NCI-H526 (cell line): ENCODE data around the gene MROH2B.

Experiments
- DNase-seq, 2 experiments: peaks; one replicate each; lab custom pipeline; 2025; lab: John Stamatoyannopoulos, UW

MROH2B gene

DNA sequence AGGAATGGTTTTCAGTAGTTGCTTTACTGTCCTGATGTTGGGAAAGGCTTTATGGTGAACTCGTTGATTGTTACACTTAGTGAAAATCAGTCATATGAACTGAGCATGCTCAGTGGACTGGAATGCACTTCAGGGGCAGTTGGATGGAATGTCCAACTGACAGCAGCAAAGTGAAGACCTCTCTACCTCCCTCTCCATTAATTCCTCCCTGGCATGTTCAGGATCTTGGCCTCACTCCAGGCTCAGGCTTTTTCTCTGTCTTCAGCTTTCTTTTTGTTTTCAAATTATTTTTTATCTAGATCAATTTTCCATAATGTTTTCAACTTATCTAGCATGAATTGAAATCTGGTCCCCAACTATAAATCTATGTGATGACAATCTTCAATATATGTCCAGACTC lies at the start of gene MROH2B:
MROH2B (minus strand) TSS at position 101 of the 400 bp plus-strand sequence. CDS start 490 bp downstream, outside the sequence.
- DNase-seq: no peak

DNA sequence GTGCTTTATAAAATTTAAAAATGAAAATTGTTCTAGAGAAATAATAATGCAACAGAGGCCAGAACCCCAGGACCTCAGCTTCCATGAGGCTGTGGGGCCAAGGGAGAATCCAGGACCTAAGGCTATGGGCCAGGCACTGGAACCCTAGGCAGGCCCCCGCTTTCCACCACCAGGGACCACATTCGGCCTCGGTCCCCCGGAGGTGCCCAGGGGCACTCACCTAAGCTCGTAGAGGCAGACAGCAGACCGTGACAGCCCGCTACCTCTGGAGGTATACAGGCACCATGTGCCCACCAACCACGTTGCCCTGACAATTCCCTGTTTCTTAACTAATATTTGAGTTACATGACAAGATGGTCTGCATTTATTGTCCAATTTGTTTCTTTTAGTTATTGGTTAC lies 49.5 kb upstream of the MROH2B start:
- no peak for DNase-seq

DNA sequence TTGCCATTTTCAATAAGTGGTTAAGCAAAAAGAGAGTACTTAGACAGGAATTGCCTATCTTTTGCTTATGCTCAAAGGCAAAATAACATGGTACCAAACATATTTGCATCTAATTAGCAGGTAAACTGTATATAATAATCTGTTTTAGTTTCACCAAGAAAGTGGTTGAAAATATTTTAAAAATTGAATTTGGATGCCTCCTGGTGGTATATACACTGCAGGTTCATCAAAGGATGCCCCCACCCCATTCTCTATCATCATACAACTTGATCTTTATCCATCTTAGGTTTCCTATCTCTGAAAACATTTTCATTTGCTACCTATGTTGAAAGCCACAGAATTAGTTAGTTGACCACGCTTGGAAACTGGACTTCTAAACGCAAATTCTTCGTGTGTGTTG lies 47.0 kb upstream of the MROH2B start:
- DNase-seq: no peak

DNA sequence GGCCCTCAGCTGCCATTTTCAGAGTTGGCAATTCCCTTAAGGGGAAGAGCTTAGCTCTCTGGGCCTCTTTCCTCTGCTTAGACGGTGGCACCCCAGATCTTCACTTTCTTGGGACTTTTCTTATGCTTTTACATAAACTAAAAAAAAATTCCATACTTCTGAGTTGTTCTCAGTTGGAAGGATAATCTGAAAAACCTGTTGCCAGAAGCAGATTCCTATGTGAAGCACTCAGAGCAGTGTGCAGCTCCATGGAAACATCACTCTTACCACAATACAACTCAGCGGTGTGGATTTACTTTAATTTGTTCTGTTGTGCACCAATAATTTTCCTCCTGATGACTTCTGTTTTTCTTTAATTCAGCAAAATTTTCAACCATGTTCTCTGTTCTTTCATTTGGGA lies 44.1 kb upstream of the MROH2B start:
- DNase-seq: no peak

DNA sequence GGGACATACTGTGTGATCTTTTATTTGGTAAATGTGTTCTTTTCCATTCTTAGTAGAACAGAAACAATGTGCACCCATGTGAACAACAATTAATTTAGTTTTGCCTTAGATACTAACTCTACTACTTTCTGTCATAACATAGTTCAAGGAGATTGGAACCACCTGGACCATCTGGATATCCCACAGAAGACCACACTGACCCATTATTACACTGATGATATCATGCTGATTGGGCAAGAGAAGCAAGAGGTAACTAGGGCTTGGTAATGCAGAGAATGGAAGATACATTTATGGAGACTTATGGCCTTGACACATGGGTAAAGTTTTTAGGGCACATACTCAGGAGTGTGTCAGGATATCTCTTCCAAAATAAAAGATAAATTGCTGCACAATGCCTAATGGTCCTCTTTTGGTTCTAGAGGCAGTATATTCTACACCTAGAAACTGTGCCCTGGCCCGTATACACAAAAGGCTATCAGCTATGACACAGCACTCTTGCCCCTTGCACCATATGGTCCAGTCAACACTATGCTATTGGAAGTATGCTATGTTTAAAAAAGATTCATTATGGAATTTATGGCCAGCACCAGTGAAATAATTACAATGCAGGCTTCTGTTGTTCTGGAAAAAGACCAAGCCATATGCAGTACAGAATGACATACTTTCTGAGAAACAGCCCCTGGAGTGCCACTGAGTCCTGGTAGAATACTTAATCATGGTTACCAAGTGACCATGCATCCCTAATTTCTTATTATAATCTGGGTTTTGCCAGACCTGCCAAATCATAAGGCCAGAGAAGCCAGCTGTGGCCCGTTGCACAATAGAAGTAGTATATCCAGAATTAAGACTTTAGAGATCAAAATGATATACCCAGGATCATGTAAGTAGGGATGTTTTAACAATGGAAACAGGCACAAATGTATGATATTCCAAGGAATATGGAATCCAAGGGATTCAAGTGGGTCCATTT lies 41.6 kb upstream of the MROH2B start:
- no peak for DNase-seq

DNA sequence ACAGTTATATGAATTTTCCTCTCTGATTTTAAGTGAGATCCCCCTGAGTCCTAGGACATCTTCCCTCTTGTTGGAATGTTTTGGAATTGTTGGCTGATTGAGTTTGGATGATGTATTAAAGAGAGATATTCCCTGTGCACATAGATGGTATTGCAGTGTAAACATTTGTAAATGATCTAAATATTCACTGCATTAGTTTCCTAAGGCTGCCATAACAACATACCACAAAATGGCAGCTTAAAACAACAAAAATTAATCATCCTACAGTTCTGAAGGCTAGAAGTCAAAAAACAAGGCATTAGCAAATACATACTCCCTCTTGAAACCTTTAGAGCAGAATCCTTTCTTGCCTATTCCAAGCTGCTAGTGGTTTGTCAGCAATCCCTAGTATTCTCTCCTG lies 38.0 kb upstream of the MROH2B start:
- no peak for DNase-seq

DNA sequence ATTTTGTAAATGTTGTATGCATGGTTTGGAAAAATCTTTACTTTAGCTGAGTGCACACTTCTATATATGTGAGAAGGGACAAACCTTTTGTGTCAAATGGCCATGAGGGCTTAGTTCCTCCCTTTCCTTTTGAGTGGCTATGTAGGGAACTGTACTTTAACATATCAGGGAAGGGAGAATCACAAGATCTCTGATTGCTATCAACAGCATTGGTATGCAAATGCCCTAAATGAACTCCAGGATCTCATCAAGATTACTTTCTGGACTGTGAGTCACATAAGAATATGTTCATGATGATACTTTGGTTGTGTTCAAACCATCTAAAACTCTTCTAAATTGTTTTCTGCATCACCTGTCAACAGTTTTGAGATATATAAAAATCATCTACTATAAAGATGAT lies 31.2 kb upstream of the MROH2B start:
- DNase-seq: no peak

DNA sequence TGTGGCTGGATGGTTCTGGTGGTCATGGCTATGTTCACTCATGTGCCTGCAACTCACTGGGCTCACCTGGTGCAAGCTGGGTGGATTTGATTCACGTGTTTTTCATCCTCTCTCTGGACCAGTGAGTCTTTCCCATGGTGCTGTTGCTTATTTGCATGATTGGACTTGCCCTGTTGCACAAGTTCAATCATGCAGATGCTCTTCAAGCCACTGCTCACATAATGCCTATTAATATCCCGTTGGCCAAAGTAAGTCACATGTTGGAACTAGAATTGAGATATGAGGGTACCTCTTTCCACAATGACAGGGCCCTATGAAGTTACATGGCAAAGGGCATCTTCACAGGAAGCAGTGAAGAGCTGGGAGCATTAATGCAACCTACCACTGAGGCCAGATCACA lies 26.5 kb upstream of the MROH2B start:
- DNase-seq: peak in 1 of 2 experiments; percentile 30

DNA sequence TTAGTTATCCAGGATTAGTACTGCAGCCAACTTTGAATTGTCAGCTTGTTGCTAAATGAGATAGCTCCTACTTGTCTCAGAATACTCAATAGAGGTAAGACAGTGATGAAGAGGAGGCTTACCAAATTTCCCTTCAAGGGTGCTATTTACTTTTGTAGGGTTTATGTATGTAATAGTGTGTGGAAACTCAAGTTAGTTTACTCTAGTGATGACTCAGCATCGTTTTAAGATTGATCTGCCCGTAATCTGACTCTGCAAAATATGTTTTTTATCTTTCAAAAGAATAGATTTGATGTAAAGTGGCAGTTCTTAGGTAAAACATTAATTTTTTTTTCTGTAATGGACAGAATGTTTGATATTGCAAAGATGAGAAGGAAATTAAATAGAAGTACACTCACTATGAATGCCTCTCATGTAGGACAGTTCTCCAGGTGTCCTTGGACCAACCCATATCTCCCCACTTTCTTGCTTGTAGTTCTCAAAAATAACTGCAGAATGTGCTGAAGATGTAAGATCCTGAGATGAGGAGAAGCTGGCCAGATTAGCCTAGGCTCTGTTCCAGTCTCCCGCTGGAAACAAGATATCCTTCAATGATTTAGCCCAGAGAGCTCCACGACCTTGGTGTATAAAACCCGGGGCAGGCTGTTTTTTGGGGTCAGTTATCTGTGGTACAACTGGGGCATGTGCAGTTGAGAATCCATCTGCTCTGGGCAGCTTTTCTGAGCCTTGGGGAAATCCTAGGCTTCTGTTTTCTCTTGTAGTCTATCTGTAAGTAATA lies 24.4 kb upstream of the MROH2B start:
- no peak for DNase-seq

DNA sequence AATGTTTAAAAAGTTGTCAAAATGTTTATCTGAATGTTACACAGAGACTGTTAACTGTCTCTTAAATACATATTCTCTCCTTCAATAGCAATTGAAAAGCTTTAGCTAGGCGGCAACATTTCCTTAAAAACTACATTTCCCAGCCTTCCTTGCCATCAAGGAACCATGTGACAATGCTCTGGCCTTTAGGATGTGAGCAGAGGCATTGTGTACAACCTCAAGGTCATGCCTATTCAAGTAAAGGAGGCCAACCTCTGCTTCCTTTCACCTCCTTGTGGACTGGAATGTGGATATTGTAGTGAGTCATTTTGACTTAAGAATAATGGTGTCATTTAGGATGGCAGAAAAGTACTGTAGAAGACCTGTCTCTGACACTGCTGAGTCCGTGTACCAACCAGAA lies 23.7 kb upstream of the MROH2B start:
- DNase-seq: no peak

DNA sequence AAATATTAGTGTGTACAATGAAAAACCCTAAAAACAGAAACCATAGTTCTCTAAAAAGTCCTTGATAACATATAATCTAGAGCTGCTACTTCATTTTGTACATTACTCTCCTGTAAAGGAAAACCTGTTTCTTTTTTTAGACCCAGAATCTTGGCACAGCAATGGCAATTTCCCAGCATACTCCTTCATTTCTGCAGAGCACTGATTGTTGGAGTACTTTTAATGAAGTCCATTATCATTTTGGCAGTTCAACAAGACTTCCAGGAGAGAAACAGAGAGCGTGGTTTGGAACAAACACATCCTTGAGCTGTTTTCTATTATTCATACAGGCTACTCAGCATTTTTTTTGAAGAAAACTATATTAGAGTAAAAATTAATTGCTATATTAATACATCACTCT lies 22.7 kb upstream of the MROH2B start:
- no peak for DNase-seq

DNA sequence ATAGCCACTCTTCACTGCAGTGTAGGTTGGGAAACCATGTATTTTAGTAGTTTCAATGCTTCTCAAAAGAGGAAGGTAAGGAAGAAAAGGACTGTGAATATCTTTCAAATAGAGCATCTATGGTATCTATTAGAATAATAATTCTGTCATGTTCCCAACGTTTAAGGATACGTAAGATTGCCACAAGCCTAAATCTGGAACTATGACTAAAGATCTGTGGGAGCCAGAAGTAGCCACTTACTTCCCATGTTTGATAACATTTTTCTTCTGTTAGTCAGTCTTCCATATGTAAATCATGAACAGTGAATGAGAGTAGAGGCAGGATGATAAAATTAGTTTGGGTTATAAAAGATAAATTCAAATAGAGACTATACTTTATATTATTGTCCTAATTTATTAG lies 16.3 kb upstream of the MROH2B start:
- DNase-seq: no peak

DNA sequence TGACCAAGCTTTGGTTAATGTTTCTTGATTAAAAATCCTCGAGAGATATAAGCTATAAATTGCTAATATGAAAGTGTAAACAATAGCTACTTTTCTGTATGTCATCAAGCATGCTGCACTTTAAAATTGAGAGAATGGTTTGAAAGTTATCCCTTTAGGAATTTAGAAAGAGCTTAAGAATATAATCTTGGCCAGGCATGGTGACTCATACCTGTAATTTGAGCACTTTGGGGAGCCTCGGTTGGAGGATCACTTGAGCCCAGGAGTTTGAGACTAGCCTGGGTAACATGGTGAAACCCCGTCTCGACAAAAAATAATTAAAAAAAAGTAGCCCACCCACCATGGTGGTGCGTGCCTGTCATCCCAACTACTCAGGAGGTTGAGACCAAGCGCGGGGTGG lies 12.2 kb upstream of the MROH2B start:
- DNase-seq: no peak

DNA sequence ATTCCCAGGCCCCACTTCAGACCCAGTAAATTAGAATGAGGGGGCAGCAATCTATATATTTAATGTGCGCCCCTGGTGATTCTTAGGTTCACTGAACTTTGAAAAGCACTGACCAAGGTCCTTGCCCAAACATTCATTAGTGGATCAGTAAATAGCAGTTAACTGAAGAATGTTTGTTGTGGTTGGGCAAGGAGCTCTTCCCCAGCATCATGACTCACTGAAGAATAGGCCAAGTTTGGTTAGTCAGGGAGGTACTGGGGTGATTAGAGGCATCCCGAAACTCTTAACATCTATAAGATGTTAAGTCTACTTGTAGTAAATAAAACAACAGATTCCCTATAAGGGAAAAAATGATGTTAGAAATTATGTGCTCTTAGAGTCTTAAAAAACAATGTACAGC lies 833 bp upstream of the MROH2B start:
- DNase-seq: no peak

DNA sequence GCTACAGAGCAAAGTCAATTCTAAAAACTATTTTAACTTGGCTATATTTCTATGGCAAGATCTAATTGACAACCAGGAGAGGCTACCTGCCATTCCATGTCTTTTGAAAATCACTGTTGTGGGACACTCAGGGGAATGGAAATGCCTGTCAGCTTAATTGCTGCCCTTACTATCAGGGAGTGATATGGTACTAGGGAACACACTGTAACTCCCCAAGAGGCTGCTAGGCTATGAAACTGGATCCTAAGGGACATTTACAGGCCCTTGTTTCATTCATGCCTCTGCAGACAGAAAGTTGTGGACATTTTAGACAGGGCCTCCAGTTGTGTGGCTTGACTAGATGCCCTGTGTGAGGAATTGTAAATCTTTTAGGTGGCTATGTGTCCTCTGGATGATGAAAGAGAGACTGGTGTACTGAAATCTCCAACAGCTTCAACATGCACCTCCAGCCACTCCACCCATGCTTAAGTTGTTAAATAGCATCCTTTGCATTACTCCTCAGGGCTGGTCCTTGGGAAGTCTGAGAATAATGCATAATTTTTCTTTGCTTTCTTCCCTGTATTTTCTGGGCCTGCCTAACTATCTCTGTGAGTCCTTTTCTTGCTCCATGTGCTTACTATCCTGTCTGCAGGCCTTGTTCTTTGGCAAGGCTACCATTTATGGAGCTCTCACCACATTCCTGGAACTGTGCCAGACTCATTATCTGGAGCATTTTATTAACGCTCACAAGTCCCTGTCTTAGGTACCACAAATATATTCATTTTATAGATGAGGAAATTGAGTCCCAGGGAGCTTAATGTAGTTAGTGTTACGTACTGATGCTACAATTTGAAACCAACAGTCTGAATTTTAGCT lies 3.2 kb downstream of the MROH2B start:
- no peak for DNase-seq

DNA sequence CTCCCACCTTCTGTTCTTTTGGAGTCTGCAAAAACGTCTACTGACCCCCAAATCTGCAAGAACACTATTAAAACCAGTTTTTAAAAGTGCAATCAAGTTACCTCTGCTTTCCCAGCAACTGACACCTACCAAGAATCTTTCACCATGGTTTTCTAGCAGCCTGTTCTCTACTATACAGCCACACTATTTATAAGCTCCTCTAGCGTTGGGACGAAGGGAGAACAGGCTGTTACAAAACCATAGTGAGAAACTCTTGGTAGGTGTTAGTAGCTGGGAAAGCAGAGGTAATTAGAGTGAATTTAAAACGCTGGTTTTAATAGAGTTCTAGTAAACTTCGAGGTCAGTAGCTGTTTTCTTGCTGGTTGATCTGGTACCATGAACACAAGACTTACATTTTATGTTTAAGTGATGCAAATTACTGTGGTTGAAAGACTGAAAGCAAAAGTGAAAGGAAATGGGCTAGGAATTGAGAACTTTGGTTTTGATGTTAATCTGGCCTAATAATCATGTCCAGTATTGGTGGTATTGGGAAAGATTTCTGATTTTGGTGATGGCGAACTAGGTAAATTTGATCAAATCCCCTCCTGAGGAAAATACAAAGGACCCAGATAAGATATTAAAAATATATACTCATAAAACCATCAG lies 5.3 kb downstream of the MROH2B start:
- no peak for DNase-seq

DNA sequence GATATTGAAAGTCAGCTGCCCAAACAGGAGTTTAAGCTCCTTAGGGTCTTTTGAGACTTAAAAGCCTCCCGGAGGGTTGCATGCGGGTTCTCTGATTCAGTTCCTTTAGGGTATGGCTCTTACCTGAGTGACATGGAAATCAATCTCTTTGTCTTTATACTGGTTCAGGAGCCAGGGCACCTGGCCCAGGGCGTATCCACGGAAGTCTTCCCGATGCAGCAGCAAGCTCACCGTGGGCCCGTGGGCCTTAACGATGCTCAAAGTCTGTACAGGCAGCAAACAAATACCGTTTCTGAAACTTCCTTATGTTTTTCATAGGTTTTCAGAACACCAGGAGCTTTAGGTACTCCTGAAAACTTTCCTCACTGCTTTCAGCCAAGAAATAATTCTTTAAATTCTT lies 13.2 kb downstream of the MROH2B start:
- DNase-seq: no peak

DNA sequence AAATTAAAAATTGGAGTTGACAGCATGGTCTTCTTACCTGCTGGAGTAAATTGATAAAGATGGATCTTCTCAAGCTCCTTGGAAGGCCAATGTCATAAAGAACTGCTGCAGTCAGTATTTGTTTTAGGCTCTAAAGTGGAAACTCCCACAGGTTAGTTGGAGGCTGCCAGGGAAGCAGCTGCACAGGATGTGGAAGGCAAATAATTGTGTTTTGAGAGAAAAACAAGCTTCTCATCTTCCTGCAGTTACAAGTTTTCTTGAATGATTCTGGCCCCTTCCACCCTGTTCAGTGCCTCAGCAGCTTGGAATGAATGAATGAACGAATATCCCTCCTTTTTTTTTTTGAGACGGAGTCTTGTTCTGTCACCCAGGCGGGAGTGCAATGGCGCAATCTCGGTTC lies 13.9 kb downstream of the MROH2B start:
- DNase-seq: no peak

DNA sequence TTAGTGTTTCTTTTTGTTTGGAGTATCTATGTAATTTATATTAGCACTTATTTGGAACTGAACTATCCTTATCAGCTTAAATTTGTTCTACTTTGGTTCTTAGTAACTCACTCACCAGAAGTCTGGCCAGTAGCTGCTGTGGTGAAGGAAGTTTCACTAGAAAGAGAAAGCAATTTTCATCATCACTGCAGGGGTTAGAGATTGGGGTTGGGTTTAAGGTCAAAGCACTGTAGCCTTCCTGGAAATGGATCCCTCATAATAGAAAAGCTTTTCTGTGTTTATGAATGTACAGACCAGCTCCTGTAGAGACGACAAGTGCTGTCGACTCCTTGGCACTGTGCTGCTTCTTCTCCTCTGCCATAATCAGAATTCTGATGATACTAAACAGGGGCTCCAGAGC lies 22.2 kb downstream of the MROH2B start:
- DNase-seq: no peak

DNA sequence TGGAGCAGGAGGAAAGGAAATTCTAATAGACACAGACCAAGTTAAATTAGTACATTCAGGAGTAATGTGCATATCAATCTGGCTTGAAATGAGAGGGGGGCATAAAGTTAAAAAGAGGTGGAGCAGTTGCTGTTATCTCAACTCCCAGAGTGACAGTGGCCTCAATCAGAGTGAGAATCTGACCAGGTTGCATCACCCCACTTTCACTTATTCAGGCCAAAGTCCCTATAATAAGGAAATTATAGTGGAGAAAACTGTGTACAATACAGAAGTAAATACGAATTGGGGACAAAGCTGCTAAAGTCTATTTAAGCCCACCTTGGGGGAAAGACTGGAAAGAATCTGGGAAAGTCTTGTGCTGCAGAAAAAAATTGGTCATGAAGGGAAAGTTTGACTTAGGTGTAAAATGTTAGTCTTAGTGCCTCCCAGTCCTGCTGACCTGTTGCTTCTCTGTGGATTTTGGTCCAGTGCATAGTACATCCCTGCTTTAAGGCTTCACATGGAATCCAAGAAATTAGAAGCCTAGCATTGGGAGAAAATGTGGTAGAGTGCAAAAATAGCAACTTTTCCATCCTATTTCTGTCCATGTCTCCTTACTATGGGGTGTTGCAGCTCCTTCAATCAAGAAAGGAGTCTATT lies 27.9 kb downstream of the MROH2B start:
- no peak for DNase-seq

DNA sequence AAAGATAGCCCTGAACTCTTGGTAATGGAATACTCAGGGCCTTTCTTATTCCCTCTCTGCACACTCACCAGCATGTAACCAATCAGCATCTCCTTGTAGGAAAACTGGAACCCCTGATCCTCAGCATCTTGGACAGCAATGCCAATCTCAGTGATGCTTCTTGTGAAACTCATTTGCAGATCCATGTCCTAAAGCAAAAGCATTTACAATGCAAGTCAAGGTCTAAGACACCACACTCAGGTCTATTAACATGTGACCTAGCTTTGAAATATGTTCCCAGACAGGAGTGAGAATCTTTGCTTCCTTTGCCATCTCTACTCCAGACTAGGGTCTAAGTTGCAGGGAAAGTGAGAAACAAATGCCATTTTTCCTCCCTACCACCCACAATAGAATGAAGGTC lies 38.2 kb downstream of the MROH2B start:
- DNase-seq: no peak
